B cell (primary cell): ENCODE measurements around the gene RUVBL2. TPM values are rescaled to one million over a fixed set of nuclear protein-coding genes. Genes with fewer than 3 reads are reported as not detected.

Source experiments
- ATAC-seq: fragments of 200-7000 bp; cut with Tn5 transposase; one replicate; pipeline ENCODE4 v1.10.0; 2021; ENCODE audit warnings: low read depth, mild to moderate bottlenecking, moderate number of reproducible peaks, moderate library complexity
- CTCF ChIA-PET: fragments of 350-600 bp; sonication (Branson Sonifier 250); formaldehyde crosslinking; loops from one replicate; lab custom pipeline; 2021; ENCODE audit warnings: antibody characterized with exemption, inconsistent platforms; lab: Charles Lee
- POLR2A ChIA-PET: fragments of 350-600 bp; sonication (Branson Sonifier 250); formaldehyde crosslinking; loops from one replicate; lab custom pipeline; 2021; ENCODE audit warnings: antibody characterized with exemption; lab: Charles Lee
- DNase-seq: peaks from one replicate; pipeline ENCODE4 v3.0.0; 2013
- H2AFZ ChIP-seq: 2 replicates; pipeline ENCODE4 v1.6.1; 2012; ENCODE audit warnings: mild to moderate bottlenecking, low read depth, low read length; ENCODE audit not compliant: insufficient read depth, poor library complexity, severe bottlenecking
- H3K27ac ChIP-seq, 2 donors: 1 replicate in 1 of 2; 2 replicates in 1 of 2; pipeline ENCODE4 v1.5.1; 2012 to 2013; ENCODE audit warnings: low read length in 2 of 2, mild to moderate bottlenecking in 2 of 2, moderate library complexity in 1 of 2
- H3K27me3 ChIP-seq, 4 experiments: fragments of 200-600 bp in 1 of 4; sonication (generic) in 1 of 4; replicated peaks in 1 of 4; 1 replicate in 2 of 4; 2 replicates in 2 of 4; pipeline versions ENCODE4 v1.6.1 to v1.7.0; 2013 to 2016; ENCODE audit warnings: low read length in 3 of 4, mild to moderate bottlenecking in 2 of 4, mixed read lengths in 1 of 4, moderate library complexity in 1 of 4; ENCODE audit not compliant: insufficient read depth in 4 of 4, control insufficient read depth in 3 of 4; ENCODE audit errors: control extremely low read depth in 1 of 4
- H3K36me3 ChIP-seq, 2 experiments: replicated peaks in 1 of 2; 1 replicate in 1 of 2; 2 replicates in 1 of 2; pipeline versions ENCODE4 v1.6.1 to v1.7.1; 2013; ENCODE audit warnings: low read length in 1 of 2; ENCODE audit not compliant: insufficient read depth in 2 of 2, control insufficient read depth in 1 of 2; ENCODE audit errors: control extremely low read depth in 1 of 2, extremely low read depth in 1 of 2
- H3K4me1 ChIP-seq, 2 donors: fragments of 200-600 bp in 1 of 2; sonication (generic) in 1 of 2; 1 replicate in 1 of 2; 2 replicates in 1 of 2; pipeline versions ENCODE4 v1.5.1 to v1.6.1; 2013 to 2017; ENCODE audit warnings: low read length in 2 of 2; ENCODE audit not compliant: control insufficient read depth in 2 of 2, insufficient read depth in 2 of 2
- H3K4me2 ChIP-seq: replicated peaks from 2 replicates; pipeline ENCODE3; 2012; ENCODE audit warnings: mild to moderate bottlenecking, low read depth, low read length; ENCODE audit not compliant: poor library complexity, severe bottlenecking
- H3K4me3 ChIP-seq, 5 experiments: fragments of 200-600 bp in 1 of 5; sonication (generic) in 1 of 5; 1 replicate in 3 of 5; 2 replicates in 2 of 5; pipeline versions ENCODE4 v1.5.1 to v1.7.0; 2011 to 2016; ENCODE audit warnings: low read length in 4 of 5, mild to moderate bottlenecking in 4 of 5, low read depth in 2 of 5, control low read depth in 1 of 5, moderate library complexity in 1 of 5; ENCODE audit not compliant: insufficient read depth in 1 of 5; ENCODE audit errors: control extremely low read depth in 1 of 5, extremely low read depth in 1 of 5
- H3K79me2 ChIP-seq: fragments of 200-600 bp; sonication (generic); one replicate; pipeline ENCODE4 v1.6.0; 2016; ENCODE audit warnings: low read length; ENCODE audit not compliant: control insufficient read depth, insufficient read depth
- H3K9ac ChIP-seq: fragments of 200-600 bp; sonication (generic); 2 replicates; pipeline ENCODE4 v1.6.1; 2017; ENCODE audit warnings: mild to moderate bottlenecking, low read length, moderate library complexity
- H3K9me3 ChIP-seq, 3 donors: one replicate each; pipeline versions ENCODE4 v1.6.1 to v1.7.1; 2013; ENCODE audit warnings: low read length in 2 of 3; ENCODE audit not compliant: control insufficient read depth in 2 of 3, insufficient read depth in 1 of 3; ENCODE audit errors: control extremely low read depth in 1 of 3
- H4K20me1 ChIP-seq: 2 replicates; pipeline ENCODE4 v1.6.0; 2012; ENCODE audit warnings: mild to moderate bottlenecking, low read length; ENCODE audit not compliant: insufficient read depth, control insufficient read depth, poor library complexity, severe bottlenecking
- H3K27ac Mint-ChIP-seq: one replicate; pipeline ENCODE4 v1.8.0; 2021; ENCODE audit warnings: mixed read lengths
- H3K27me3 Mint-ChIP-seq: one replicate; pipeline ENCODE4 v1.8.0; 2021; ENCODE audit warnings: mixed read lengths
- H3K4me1 Mint-ChIP-seq: one replicate; pipeline ENCODE4 v1.8.0; 2021; ENCODE audit warnings: mixed read lengths
- H3K4me3 Mint-ChIP-seq: one replicate; pipeline ENCODE4 v1.8.0; 2021; ENCODE audit warnings: mixed read lengths
- H3K9me3 Mint-ChIP-seq: one replicate; pipeline ENCODE4 v1.8.0; 2022; ENCODE audit warnings: mixed read lengths; ENCODE audit not compliant: insufficient read depth
- EZH2 ChIP-seq: IDR thresholded peaks from 2 replicates; pipeline ENCODE4 v1.6.1; 2012; ENCODE audit warnings: borderline replicate concordance, low read depth, mild to moderate bottlenecking, moderate library complexity, low read length; ENCODE audit not compliant: insufficient read depth, poor library complexity, severe bottlenecking
- whole genome bisulfite sequencing: methylation state at CpG from one replicate; pipeline ENCODE4 v1.1.5; 2013; ENCODE audit warnings: missing lambda C conversion rate; ENCODE audit not compliant: insufficient coverage; 5-methylcytosine and 5-hydroxymethylcytosine counted together
- intact Hi-C: fragments of 100-400 bp; cut with micrococcal nuclease; formaldehyde crosslinking; loops from one replicate; pipeline ENCODE4 v1.10.0; 2022
- polyA plus RNA-seq: library from polyadenylated mRNA; depleted of rRNA; stranded (reverse); fragments of >200 nt; gene quantifications from 2 replicates; pipeline ENCODE4 v1.2.3, GENCODE V29; 2012
- total RNA-seq, 2 donors: library from RNA; stranded (reverse); fragments of 120-200 nt in 1 of 2; gene quantifications; 1 replicate in 1 of 2; 2 replicates in 1 of 2; pipeline versions ENCODE4 v1.2.3 to v1.2.4, GENCODE V29; 2013 to 2022
- TF ChIP-seq, protein P1 (sequence below): fragments of 200-600 bp; IDR thresholded peaks from one replicate; pipeline ENCODE4 v1.8.0; 2022; ENCODE audit warnings: antibody characterized with exemption, mild to moderate bottlenecking

RUVBL2 gene
- total and polyA plus RNA-seq, 2 donors (not counting 1 experiment from before 2014, with no cell fraction given): 36.1 to 57.4 TPM

DNA sequence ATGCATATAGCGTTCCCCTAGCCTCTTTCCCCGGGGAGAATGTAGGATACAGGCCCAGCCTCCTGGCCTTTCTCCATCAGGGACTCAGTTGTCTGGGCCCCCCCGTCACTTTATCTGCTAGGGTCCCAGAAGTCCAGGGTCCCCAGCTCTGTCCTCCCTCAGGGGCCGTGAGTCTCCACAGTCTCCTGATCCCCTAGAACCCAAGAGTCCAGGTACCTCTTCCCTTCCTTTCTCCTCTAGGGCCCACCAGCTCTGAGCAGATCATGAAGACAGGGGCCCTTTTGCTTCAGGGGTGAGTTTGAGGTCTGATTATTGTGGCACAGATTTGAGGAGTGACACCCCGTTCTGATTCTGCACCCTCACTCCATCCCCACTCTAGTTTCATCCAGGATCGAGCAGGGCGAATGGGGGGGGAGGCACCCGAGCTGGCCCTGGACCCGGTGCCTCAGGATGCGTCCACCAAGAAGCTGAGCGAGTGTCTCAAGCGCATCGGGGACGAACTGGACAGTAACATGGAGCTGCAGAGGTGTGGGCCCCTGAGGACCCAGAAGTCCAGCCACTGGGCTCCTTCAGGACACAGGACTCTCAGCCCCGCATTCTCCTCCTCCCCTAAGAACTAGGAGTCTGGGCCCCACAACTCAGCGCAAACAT is 38.3 kb upstream of the RUVBL2 start:
- ChIA-PET POLR2A (no interaction called here), CTCF (interaction anchor here (1.0 to 2.1 kb wide), 3 partner anchors 10 to 38 kb away, joined by 3 to 5 read pairs (median 3); partner anchors contain the start of genes FTL, GYS1 and RUVBL2)
- H3K4me3 Mint-ChIP-seq: peak overlapping the region; percentile 85
- Histone ChIP-seq H3K36me3 (peaks cover 1 to 3% of the 10 kb centered on the region in 2 experiments), H3K79me2 (peaks cover 23% of the 10 kb centered on the region), H3K27me3 (no peaks in the 10 kb centered on the region), H3K4me2 (peak overlapping the region; percentile 94), H3K9me3 (no peaks in the 10 kb centered on the region), H3K9ac (peak overlapping the region; percentile 90), H3K27ac (peak overlapping the region; percentile 84 to 89), H3K4me1 (peaks cover 6 to 16% of the 10 kb centered on the region in 2 donors), H4K20me1 (no peaks in the 10 kb centered on the region), H2AFZ (peak overlapping the region; percentile 86), H3K4me3 (peak overlapping the region; percentile 47 to 99 (median 87))
- H3K27me3 Mint-ChIP-seq: no peaks in the 10 kb centered on the region
- no peaks in the 10 kb centered on the region for H3K9me3 Mint-ChIP-seq
- intact Hi-C loops: loop anchor here (5.0 kb wide), 1 partner anchor 318 kb away; the partner anchor contains the start of gene DBP
- TF ChIP-seq, protein P1, sequence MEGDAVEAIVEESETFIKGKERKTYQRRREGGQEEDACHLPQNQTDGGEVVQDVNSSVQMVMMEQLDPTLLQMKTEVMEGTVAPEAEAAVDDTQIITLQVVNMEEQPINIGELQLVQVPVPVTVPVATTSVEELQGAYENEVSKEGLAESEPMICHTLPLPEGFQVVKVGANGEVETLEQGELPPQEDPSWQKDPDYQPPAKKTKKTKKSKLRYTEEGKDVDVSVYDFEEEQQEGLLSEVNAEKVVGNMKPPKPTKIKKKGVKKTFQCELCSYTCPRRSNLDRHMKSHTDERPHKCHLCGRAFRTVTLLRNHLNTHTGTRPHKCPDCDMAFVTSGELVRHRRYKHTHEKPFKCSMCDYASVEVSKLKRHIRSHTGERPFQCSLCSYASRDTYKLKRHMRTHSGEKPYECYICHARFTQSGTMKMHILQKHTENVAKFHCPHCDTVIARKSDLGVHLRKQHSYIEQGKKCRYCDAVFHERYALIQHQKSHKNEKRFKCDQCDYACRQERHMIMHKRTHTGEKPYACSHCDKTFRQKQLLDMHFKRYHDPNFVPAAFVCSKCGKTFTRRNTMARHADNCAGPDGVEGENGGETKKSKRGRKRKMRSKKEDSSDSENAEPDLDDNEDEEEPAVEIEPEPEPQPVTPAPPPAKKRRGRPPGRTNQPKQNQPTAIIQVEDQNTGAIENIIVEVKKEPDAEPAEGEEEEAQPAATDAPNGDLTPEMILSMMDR: no peak
- no peak for TF ChIP-seq EZH2
- peak overlapping the region; percentile 83 for H3K27ac Mint-ChIP-seq
- DNase-seq: no peak
- no peak for ATAC-seq
- WGBS: 70% methylated on average over 13 of the region's 16 CpGs
- peaks cover 20% of the 10 kb centered on the region for H3K4me1 Mint-ChIP-seq

DNA sequence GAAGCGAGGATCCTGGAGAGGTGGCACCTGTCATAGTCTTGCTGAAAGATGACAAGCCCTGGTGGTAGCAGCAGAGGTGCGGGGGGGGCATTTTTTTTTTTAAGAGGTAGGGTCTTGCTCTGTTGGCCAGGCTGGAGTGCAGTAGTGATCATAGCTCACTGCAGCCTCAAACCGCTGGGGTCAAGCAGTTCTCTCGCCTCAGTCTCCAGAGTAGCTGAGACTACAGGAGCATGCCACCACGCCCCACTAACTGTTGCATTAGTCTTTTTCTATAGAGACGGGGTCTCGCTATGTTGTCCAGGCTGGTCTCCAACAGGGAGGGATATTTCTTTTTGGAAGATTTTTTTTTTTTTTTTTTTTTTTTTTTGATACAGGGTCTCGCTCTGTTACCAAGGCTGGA is 35.7 kb upstream of the RUVBL2 start:
- peaks cover 18 to 31% of the 10 kb centered on the region in 2 donors for H3K4me1 ChIP-seq
- intact Hi-C loops: loop anchor here (5.0 kb wide), 1 partner anchor 321 kb away; the partner anchor contains the start of gene DBP
- H3K27me3 ChIP-seq: no peaks in the 10 kb centered on the region
- no peak overlapping the region for H2AFZ ChIP-seq
- CTCF ChIA-PET: interaction anchor here (0.7 kb wide), 1 partner anchor 113 kb away, joined by 3 read pairs; no protein-coding TSS in a partner anchor
- peaks cover 23% of the 10 kb centered on the region for H3K79me2 ChIP-seq
- DNase-seq (no peak), ATAC-seq (no peak)
- Mint-ChIP-seq H3K27ac (no peak overlapping the region), H3K9me3 (no peaks in the 10 kb centered on the region), H3K4me3 (no peak overlapping the region), H3K27me3 (no peaks in the 10 kb centered on the region), H3K4me1 (peaks cover 38% of the 10 kb centered on the region)
- no peak overlapping the region for H3K27ac ChIP-seq
- H3K4me3 ChIP-seq: no peak overlapping the region
- peaks cover 1 to 5% of the 10 kb centered on the region in 2 experiments for H3K36me3 ChIP-seq
- H3K9ac ChIP-seq: no peak overlapping the region
- POLR2A ChIA-PET: interaction anchor here (0.7 kb wide), 2 partner anchors 65 to 112 kb away, joined by 11 to 12 read pairs; no protein-coding TSS in a partner anchor
- no peaks in the 10 kb centered on the region for H3K9me3 ChIP-seq
- H4K20me1 ChIP-seq: no peaks in the 10 kb centered on the region
- no peak overlapping the region for H3K4me2 ChIP-seq
- TF ChIP-seq EZH2: no peak
- TF ChIP-seq, protein P1: no peak
- 96% methylated on average over 4 of the region's 8 CpGs for WGBS
